GM21723 (cell line): ENCODE data around the gene CDHR2.

Experiments used
- ATAC-seq: cut with Tn5 transposase; IDR thresholded peaks from one replicate; pipeline ENCODE4 v1.9.1; 2021; ENCODE audit warnings: mild to moderate bottlenecking, moderate library complexity; ENCODE audit not compliant: unreplicated experiment

Gene CDHR2

GRCh38 chr5:176527246-176528222 is 21.6 kb upstream of the CDHR2 start:
- ATAC-seq: no peak

- no peak for ATAC-seq
These were observed 20.8 kb upstream of the CDHR2 start for GRCh38 chr5:176528301-176528700.

GRCh38 chr5:176528761-176529115 is 20.4 kb upstream of the CDHR2 start:
- no peak for ATAC-seq

GRCh38 chr5:176529116-176529740 is 19.9 kb upstream of the CDHR2 start:
- no peak for ATAC-seq

- ATAC-seq: no peak
These were observed 19.4 kb upstream of the CDHR2 start for GRCh38 chr5:176529741-176530141.

GRCh38 chr5:176530393-176530982 is 18.7 kb upstream of the CDHR2 start:
- no peak for ATAC-seq

GRCh38 chr5:176530983-176531901 is 17.9 kb upstream of the CDHR2 start:
- no peak for ATAC-seq

GRCh38 chr5:176531902-176532493 is 17.1 kb upstream of the CDHR2 start:
- ATAC-seq: no peak

GRCh38 chr5:176532795-176533194 is 16.3 kb upstream of the CDHR2 start:
- ATAC-seq: no peak

GRCh38 chr5:176533390-176533789 is 15.8 kb upstream of the CDHR2 start:
- no peak for ATAC-seq

GRCh38 chr5:176533894-176534611 is 15.1 kb upstream of the CDHR2 start:
- ATAC-seq: no peak

GRCh38 chr5:176534640-176535039 is 14.5 kb upstream of the CDHR2 start:
- ATAC-seq: no peak

GRCh38 chr5:176535101-176535663 is 14.0 kb upstream of the CDHR2 start:
- ATAC-seq: no peak

- ATAC-seq: no peak
These were observed 13.4 kb upstream of the CDHR2 start for GRCh38 chr5:176535664-176536131.

- peak; percentile 26 for ATAC-seq
These were observed 12.8 kb upstream of the CDHR2 start for GRCh38 chr5:176536132-176536901.

GRCh38 chr5:176536902-176537553 is 12.1 kb upstream of the CDHR2 start, which contains the start of gene RNF44:
Gene RNF44, minus strand, starts transcription at chr5:176537402. Its CDS starts 4,930 bp downstream, at chr5:176532472.
- peak; percentile 52 for ATAC-seq

GRCh38 chr5:176537554-176538229 is 11.4 kb upstream of the CDHR2 start:
- peak; percentile 69 for ATAC-seq
